GM19240 (cell line): ENCODE results near the gene CNTN6.

Experiments
- DNase-seq: peaks from one replicate; pipeline ENCODE4 v3.0.0; 2011; ENCODE audit warnings: low spot score; ENCODE audit not compliant: insufficient read length

Gene CNTN6

DNA sequence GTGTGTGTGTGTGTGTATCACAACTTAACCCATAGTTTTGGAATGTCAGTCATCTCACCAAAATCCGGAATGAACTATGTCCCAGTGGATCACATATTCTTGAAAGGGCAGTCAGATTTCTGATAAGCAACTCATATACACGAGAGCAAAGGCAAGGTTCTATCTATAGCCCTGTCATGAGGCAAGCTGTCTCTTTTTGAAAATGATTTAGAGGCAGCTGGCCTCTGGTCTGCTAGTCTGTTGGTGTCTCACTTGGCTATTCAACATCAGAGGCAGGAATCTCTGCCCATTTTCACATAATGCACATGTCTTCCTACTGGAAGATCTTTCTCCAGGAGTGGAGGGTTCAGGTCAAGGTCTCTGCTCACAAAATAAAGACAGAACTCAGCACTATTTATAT, 79.8 kb downstream of the CNTN6 start:
- DNase-seq: no peak

DNA sequence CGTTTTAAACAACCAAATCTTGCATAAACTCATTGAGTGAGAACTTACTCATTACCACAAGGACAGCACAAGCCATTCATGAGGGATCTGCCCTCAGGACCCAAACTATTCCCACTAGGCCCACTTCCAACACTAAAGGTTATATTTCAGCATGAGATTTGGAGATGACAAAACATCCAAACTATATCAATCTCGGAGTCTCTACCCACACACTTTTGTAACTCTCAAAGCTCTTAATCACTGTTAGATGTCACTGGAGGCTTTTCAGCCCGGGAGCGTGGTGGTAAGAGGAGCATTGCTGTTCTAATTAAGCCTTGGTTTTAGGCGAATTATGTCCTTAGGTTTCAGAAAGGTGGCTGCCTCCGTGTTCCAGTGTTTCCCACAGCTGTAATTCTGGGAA, 86.3 kb downstream of the CNTN6 start:
- no peak for DNase-seq

DNA sequence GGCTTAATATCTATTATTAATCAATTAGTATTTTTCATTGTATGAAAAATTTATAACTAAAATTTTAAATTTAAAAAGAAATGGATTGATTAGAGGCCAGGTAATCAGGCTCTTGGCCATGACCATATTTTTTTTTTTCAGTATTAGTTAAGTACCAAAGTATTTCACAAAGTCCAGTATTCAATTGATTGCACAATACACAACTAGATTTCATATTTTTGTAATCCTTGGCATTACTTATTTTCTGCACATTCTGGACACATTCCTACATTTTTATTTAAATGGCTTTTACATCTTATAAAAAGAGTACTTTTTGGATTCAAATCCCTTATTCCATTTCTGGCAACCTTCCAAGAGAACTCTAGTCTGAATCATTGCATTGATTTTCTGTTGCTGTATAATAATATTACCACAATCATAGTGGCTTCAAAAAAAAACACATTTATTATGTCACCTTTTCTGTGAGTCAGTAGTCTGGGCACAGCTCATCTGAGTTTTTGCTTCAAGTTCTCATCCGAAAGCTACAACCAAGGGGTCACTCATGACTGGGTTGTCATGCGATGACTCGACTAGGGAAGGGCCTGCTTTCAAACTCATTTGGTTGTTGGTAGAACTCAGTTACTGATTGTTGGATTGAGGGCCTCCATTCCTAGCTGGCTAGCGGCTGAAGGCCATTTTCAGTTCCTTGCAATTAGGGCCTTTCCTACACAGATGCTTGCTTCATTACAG, 90.7 kb downstream of the CNTN6 start:
- DNase-seq: no peak

DNA sequence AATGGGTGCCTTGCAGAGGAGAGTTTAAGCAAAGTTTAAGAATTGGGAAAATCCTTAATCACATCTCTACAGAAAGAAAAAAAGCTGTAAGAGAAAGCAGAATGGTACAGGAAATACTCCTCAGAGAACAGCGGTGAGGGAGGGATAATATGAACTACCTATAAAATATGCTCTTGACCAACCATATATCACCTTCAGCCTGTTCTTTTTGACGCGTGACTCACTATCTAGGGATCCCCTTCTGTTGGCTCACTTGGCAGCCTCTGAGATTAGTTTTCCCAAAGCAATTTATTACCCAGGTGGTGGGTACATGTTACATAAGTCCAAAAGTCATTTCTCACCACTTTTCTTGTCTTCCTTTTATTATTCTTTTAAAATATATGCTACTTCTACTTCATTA, 97.7 kb downstream of the CNTN6 start:
- no peak for DNase-seq

DNA sequence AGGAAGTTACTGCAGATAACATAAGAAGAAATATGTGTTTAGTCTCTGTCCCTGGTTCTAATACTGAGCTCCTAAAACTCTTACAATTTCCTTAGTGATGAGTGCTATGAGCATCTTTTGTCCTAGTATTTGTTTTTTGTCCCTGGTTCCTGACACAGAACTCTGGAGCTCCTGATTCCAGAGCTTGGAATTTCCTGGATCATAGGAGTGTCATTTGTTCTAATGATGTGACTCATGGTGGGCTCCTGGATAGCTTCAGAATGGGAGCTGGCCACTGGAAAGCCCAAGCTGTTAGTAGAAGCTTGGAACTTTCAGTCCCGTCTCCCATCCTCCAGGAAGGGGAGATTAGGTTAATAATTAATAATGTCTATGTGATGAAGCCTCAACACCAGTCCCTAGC, 98.2 kb downstream of the CNTN6 start:
- DNase-seq: no peak

DNA sequence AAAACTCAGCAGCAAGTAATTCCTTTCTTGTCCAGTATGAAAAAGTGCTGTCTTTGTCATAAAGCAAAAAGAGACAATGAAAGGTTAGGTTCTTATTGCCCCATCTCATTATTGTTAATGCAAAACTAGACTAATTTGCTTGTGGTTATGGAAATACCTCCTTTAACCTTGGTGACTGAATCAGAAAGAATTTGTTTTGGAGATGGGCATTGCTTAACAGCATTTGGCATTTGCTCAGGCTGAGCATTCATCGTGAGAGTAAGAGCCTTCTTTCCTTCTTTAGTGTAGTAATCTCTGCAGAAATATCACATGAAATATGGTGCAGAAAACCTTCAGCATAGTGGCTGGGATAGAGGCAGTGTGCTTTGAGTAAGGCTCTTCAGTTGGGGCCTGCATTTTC, 103.1 kb downstream of the CNTN6 start:
- DNase-seq: no peak

DNA sequence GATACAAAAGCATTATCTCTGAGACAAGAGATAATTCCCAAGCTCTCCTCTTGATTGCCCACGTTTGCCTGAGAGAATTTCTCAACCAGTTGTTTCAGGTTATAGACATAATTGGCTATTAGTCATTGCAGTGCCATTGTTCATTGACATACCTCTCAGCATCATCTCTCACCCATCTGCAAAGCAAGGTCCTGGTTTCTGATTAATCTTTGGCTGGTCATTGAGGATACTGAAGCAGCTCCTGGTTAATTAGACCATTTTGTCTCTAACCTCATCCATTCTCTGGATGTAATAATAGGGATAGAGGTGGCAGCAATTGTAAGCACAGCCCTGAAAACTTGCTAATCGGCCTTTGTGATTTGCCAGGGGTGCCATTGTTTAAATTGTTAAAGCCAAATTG, 104.2 kb downstream of the CNTN6 start:
- no peak for DNase-seq

DNA sequence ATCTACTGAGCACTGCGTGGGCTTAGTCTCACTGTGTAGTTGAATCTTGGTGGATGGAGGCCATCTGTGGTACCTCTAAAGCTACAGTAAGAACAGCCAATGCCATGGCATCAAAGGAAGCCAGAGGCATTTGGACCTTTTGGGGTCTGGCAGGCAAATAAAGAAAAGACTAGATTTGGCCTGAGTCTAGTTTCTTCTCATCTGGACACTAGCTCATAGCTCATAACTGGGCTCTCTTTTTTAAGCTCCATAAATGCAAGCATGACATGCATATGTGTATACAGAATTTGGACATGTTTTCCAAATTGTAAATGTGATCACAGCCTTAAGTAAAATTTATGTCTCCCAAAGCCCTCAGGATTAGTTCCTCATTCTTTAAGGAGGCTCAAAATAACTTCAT, 107.5 kb downstream of the CNTN6 start:
- DNase-seq: no peak

DNA sequence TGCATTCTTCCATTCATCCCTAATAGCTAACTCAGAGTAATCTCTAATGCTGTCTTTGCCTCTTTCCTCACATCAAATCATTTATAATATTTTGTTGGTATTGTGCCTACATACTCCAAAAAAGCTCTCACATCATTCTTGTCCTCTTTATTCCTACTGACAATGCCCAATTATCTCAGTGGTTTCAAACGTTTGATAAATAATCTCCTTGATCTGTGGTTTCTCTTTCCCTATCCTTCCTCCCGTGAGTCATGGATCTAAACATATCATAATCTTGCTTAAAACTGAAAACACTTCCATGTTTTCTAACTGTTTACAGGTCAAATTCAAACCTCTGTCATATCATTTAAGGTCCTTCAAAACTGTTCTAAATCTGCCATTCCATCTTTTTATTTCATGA, 115.1 kb downstream of the CNTN6 start:
- no peak for DNase-seq

DNA sequence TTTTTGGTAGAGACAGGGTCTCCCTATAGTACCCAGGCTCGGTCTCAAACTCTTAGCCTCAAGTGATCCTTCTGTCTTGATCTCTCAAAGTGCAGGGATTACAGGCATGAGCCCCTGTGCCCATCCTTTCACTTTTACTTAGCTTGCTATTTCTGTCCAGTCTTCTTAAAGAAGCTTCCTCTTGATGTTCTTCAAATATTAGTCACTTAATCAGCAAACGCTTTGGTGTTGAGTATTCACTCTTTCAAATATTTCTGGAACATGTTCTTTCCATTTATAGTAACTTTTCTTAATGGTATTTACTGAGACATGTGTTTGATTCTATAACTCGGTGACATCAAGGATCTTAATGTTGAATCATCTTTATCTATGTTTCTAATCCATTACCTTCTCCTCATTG, 122.1 kb downstream of the CNTN6 start:
- no peak for DNase-seq

DNA sequence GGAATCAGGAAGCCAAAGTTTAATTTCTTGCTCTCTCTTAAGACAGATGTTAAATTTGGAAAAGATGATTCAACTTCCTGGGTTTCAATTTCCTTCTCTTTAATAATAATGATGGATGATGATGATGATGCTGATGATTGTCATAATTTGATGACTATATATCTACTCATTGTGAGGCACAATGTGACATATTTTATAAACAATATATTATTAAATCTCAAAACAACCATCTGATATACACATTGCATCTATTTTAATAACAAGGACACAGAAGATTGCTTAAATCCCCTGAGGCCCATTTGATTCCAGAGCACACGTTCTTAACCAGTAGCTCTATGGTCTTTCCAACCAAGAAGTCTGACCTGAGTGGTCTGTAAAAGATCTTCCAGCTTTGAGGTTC, 124.0 kb downstream of the CNTN6 start:
- no peak for DNase-seq

DNA sequence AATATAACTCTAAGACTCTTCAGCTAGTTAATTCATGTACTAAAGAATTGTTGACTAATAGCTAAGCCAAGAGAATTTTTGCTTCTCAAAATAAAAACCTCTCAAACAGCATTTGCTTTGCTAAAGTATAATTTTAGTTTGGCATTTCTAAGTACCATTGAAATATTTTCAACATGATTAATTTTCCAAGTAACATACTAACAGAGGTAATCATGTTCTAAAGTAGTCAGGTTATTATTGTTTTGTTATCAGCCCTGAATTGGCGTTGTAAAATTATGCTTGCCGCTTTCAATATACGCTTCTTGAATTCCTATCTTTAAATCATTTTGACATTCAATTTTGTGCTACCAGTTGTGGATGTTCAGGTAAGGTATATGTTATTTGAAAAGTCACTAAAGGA, 134.3 kb downstream of the CNTN6 start:
- DNase-seq: no peak

DNA sequence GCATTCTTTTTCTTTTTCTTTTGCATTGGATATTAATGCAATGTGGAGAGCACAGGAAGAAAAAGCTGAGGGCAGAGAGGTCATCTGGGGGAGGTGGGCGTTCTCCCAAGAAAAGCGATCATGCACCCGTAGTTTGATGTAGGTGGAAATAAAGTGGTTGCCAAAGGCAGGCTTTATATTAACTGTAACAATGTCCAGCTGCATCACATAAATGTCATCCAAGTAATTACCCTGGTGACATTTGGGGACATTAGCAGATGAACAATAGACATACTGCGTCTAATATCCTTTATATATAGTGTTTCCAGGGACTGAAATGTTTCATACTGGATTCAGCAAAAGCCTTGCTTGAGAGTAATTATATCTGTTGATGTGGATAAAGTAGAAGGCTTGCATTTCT, 135.5 kb downstream of the CNTN6 start:
- DNase-seq: no peak

DNA sequence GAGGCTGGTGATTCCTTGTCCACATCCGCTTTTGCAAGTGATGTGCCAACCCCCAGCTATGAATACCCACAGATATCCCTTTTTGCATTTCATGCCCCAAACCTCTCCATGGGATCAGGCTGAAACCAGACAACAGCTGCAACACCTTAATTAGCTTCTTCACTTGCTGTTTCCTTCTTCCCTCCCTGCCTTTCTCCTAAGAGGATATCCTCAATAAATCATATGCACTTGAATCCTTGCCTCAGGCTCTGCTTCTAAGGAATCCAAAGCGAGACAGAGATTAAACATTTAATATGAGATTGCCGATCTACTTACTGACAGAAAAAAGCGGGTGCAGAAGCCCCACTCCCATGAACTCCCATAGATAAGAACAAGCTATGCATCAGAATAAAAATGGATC, 138.1 kb downstream of the CNTN6 start:
- no peak for DNase-seq

DNA sequence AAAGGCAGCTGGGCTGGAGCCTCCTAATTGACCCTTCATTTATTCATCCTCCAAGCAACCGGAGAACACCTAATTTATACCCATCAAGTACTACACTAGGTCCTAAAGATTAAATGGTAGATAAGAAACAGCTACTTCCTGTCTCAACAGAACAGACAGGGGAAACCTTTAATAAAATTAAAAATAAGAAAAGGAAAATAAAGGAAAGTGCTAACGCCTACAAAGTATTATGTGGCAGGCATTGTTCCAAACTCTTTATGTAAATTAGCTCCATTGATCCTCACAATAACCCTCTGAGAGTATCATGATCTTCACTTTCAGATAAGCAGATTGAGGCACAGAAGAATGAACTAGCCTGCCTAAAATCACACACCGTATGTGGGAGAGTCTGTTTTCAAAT, 139.5 kb downstream of the CNTN6 start:
- DNase-seq: no peak

DNA sequence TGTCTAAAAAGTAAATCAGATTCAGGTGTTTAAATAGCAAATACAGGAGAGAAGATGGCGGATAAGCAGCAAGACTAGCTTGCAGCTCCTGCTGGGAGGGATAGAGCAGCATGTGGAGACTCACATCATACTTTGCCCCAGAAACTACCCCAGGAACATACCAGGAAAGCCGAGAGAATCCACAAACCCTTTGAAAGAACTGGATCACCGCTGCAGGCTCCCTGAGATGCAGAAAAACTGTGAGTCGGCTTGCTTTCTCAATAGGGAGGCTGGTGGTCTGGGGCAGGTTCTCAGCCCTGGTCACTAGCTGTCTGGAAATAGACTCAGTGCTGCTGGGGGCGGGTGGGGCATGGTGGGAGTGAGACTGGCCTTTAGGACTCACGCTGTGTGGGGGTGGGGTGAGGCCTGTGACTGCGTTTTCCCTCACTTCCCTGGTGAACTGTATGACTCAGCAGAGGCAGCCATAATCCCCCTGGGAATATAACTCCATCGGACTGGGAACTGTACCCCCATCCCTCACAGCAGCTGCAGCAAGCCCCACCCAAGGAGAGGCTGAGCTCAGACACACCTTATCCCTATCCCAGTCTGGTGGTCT, 142.8 kb downstream of the CNTN6 start:
- no peak for DNase-seq

DNA sequence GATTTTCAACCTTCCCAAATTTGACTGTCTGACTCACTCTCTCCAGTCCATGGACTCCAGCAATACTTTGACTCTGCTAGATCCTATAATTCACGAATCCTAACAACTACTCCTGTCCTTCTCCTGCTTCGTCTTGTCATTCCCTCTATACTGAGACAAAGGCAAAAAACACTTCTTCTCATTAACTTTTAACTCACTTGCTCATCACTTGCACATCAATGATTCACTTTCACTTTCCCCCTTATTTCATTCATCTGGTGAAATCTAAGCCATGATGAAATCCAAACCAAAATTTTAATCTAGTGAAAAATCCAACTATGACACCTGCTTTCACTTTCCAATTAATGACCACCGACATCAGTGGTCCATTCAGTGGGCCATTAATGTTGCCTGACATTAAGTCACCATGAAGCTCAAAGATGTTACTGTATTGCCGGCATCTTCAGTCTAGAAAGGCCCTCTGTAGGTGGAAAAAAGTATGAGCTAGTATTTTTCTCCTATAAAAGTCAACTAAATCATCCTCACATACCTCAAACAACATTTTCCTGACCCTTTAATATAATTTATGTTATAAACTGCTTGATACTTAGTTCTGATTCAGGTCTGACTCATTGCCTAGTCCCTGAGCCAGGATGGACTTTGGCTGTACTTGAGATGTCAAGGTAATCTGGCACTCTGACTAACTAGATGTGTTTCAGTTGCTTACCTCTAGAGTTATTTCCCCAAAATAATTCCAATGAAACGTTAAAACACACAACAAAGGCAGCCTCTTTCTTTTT, 158.6 kb downstream of the CNTN6 start:
- no peak for DNase-seq

DNA sequence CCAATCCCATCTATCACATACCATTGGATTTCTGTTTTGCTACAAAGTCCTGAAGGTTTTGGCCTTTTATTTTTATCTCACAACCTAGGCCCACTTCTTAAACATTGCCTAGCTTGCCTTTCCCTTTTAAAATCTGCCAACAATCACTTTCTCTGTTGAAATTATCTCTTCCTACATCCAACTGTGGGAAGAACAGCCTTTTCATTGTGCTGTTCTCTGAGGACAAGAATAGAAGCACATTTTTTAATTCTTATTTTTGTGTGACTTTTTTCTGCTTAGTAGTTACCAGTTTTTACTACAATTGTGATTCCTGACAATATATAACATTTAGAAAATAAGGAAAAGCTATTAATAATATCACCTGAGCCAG, 159.2 kb downstream of the CNTN6 start:
- DNase-seq: no peak

DNA sequence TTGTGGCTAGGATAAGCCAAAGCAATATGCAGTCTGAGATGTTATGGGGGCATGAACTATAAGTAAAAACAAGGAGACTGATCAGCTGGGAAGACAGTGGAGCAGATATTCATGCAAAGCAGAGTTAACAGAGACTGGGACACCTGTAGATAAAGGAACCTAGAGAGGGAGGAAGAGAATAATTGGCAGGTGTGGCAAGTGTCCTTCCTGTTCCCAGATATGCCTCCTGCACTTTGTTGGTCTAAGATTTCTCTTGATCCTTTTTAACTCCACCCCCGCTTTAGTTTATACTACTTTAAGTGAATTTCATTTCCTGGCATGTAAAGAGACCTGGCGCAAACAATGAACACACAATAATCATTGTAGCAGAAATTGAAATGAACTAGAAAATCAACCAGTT, 169.4 kb downstream of the CNTN6 start:
- no peak for DNase-seq

DNA sequence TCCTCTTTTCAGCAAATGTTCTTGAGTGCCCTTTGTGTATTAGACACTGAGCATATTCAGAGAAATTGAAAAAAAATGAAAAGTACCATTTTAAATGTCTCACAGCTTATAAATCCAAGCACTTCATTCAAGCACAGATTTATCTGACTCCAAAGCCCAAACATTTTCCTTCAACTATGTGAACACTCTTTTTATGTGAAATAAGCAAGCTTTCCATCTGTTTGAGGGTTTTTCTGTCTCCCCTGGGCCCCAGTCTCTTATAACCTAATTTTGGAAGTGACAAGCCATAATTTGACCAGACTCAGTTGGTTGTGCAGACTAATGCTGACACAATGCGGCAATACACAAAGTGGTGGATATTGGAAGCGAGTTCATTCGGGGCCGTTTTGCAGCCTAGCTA, 170.3 kb downstream of the CNTN6 start:
- no peak for DNase-seq

DNA sequence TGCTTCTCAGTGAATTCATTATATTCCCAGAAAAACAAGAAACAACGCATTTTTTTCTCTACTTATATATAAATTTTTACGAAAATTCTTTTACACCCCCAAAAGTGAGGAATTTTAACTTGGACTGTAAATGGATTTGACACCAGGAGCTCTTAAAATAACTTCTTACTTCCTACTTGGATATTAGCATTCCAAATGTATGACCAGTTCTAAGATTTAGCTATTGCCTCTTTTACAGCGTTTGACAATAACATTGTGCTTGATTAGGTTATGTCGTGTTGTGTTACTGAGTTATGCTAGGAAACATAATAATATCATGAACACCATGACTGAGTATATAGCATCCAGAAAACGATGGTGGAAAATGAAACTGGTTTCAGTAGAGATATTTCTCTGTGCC, 177.0 kb downstream of the CNTN6 start:
- no peak for DNase-seq

DNA sequence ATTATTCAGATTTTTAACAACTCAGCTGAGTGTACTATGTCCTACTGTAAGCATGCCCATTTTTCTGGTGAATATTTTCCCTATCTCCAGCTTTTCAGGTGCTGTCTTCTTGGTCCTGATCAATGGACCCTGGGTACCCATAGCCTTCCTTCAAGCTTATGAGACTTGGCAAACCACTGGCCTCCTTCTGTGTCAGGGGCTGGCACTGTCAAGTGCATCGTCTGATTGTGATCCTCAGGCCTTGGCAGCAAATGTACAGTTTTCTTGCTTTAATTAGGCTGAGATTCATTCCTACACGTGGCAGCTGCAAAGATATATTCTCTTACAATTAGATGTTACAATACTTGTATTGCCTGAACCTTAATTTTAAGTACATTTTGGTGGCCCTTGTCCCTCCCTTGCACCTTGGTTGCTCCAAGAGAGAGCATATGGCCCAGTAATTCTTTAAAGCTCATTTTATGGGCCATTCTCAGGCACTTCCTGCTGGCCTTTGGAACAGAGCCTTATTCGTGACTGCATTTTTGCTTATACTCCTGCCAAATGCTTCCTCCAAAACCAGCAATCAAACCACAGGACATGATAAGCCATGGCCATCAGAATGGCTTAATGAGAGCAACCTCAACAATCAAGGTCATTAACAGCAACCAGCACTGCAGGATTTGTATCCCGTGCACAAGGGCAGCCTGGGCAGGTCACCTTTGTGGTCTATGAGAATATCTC, 179.9 kb downstream of the CNTN6 start:
- no peak for DNase-seq
